Mesothelial cell of epicardium (in vitro differentiated cells): ENCODE data around the gene ANO7. TPM values are rescaled to one million over a fixed set of nuclear protein-coding genes. Genes with fewer than 3 reads are reported as not detected.

Source experiments
- DNase-seq, 2 experiments: peaks; one replicate each; pipeline ENCODE4 v3.0.0; 2021; ENCODE audit warnings: low spot score in 2 of 2; ENCODE audit not compliant: unreplicated experiment in 2 of 2
- H3K27ac Mint-ChIP-seq: 2 replicates; pipeline ENCODE4 v1.8.0; 2021; ENCODE audit warnings: mixed read lengths
- H3K27me3 Mint-ChIP-seq: 2 replicates; pipeline ENCODE4 v1.8.0; 2021; ENCODE audit warnings: low read depth, mixed read lengths
- H3K36me3 Mint-ChIP-seq: 2 replicates; pipeline ENCODE4 v1.8.0; 2021; ENCODE audit warnings: mixed read lengths
- H3K4me1 Mint-ChIP-seq: 2 replicates; pipeline ENCODE4 v1.8.0; 2021; ENCODE audit warnings: mixed read lengths
- H3K4me3 Mint-ChIP-seq: 2 replicates; pipeline ENCODE4 v1.8.0; 2021; ENCODE audit warnings: mild to moderate bottlenecking, moderate library complexity, mixed read lengths
- H3K9me3 Mint-ChIP-seq: 2 replicates; pipeline ENCODE4 v1.8.0; 2021; ENCODE audit warnings: mixed read lengths
- total RNA-seq: library from RNA; stranded (reverse); gene quantifications from 3 replicates; pipeline ENCODE4 v1.2.1, GENCODE V29; 2021
- TF ChIP-seq, protein P1 (sequence below): fragments of 200-600 bp; sonication (generic); IDR thresholded peaks from one replicate; pipeline ENCODE4 v1.5.0; 2021; ENCODE audit warnings: antibody characterized with exemption; ENCODE audit not compliant: unreplicated experiment

ANO7 gene, protein sequence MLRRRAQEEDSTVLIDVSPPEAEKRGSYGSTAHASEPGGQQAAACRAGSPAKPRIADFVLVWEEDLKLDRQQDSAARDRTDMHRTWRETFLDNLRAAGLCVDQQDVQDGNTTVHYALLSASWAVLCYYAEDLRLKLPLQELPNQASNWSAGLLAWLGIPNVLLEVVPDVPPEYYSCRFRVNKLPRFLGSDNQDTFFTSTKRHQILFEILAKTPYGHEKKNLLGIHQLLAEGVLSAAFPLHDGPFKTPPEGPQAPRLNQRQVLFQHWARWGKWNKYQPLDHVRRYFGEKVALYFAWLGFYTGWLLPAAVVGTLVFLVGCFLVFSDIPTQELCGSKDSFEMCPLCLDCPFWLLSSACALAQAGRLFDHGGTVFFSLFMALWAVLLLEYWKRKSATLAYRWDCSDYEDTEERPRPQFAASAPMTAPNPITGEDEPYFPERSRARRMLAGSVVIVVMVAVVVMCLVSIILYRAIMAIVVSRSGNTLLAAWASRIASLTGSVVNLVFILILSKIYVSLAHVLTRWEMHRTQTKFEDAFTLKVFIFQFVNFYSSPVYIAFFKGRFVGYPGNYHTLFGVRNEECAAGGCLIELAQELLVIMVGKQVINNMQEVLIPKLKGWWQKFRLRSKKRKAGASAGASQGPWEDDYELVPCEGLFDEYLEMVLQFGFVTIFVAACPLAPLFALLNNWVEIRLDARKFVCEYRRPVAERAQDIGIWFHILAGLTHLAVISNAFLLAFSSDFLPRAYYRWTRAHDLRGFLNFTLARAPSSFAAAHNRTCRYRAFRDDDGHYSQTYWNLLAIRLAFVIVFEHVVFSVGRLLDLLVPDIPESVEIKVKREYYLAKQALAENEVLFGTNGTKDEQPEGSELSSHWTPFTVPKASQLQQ
- total RNA-seq: 3.8 to 4.5 TPM (median 3.8 TPM) in 3 replicates

GRCh38 chr2:241188361-241189092 lies at the start of gene ANO7:
TSS of gene ANO7 (plus strand) at chr2:241188677. CDS start at chr2:241190064, 1,387 bp downstream.
- no peak within 1 kb of the TSS for H3K4me3 Mint-ChIP-seq
- H3K4me1 Mint-ChIP-seq: peaks cover 11% of the 10 kb centered on the region
- H3K27ac Mint-ChIP-seq: no peak within 1 kb of the TSS
- no peaks in the 10 kb centered on the region for H3K27me3 Mint-ChIP-seq
- TF ChIP-seq, protein P1, sequence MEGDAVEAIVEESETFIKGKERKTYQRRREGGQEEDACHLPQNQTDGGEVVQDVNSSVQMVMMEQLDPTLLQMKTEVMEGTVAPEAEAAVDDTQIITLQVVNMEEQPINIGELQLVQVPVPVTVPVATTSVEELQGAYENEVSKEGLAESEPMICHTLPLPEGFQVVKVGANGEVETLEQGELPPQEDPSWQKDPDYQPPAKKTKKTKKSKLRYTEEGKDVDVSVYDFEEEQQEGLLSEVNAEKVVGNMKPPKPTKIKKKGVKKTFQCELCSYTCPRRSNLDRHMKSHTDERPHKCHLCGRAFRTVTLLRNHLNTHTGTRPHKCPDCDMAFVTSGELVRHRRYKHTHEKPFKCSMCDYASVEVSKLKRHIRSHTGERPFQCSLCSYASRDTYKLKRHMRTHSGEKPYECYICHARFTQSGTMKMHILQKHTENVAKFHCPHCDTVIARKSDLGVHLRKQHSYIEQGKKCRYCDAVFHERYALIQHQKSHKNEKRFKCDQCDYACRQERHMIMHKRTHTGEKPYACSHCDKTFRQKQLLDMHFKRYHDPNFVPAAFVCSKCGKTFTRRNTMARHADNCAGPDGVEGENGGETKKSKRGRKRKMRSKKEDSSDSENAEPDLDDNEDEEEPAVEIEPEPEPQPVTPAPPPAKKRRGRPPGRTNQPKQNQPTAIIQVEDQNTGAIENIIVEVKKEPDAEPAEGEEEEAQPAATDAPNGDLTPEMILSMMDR: no peak
- DNase-seq: no peak
- no peaks in the 10 kb centered on the region for H3K9me3 Mint-ChIP-seq
- no peaks in the 10 kb centered on the region for H3K36me3 Mint-ChIP-seq

GRCh38 chr2:241139531-241140444 lies 48.7 kb upstream of the ANO7 start:
- no peak overlapping the region for H3K27ac Mint-ChIP-seq
- H3K27me3 Mint-ChIP-seq: no peaks in the 10 kb centered on the region
- no peak overlapping the region for H3K4me3 Mint-ChIP-seq
- no peaks in the 10 kb centered on the region for H3K4me1 Mint-ChIP-seq
- no peak for DNase-seq
- peaks cover 4% of the 10 kb centered on the region for H3K36me3 Mint-ChIP-seq
- TF ChIP-seq, protein P1: no peak
- H3K9me3 Mint-ChIP-seq: no peaks in the 10 kb centered on the region

DNA sequence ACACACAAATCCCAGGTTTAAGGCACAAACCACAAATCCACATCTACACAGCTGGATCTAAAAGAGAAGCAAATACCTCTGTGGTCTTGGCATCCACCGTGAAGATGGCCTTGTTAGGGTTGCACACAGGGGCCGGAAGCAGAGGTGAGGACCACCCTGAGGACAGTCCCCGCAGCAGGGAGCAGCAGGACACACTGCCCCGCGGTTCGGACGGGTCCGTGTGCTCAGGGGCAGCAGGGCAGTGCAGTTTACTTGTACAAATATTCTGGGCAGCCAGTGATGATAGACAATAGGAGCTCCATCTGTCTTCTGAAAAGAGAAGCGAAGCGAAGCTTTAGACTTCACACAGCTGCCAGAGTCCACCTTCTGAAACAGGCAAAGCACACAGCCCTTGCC lies 48.0 kb upstream of the ANO7 start:
- no peaks in the 10 kb centered on the region for H3K9me3 Mint-ChIP-seq

GRCh38 chr2:241141214-241141770 lies 47.2 kb upstream of the ANO7 start:
- TF ChIP-seq, protein P1: no peak
- DNase-seq: no peak
- no peaks in the 10 kb centered on the region for H3K27me3 Mint-ChIP-seq
- H3K4me1 Mint-ChIP-seq: no peaks in the 10 kb centered on the region
- H3K9me3 Mint-ChIP-seq: no peaks in the 10 kb centered on the region
- H3K27ac Mint-ChIP-seq: no peak overlapping the region
- H3K4me3 Mint-ChIP-seq: no peak overlapping the region
- H3K36me3 Mint-ChIP-seq: peaks cover 4% of the 10 kb centered on the region

More for the DNA sequence above, 48.0 kb upstream of the ANO7 start:
- H3K4me3 Mint-ChIP-seq: no peak overlapping the region
- peaks cover 4% of the 10 kb centered on the region for H3K36me3 Mint-ChIP-seq
- H3K4me1 Mint-ChIP-seq: no peaks in the 10 kb centered on the region
- no peaks in the 10 kb centered on the region for H3K27me3 Mint-ChIP-seq
- TF ChIP-seq, protein P1: no peak
- H3K27ac Mint-ChIP-seq: no peak overlapping the region
- DNase-seq: no peak
